Activated gamma-delta T cell (primary cell): ENCODE data around the gene TNKS1BP1.
"Not testable (repeated sequence)": the region's sequence is repeated elsewhere in the genome, so short reads cannot be mapped to it uniquely, and the experiment has no call there.

Experiments
- DNase-seq: peaks from one replicate; lab custom pipeline; 2025; lab: John Stamatoyannopoulos, UW
- total RNA-seq, 2 donors: gene quantifications; one replicate each; lab custom pipeline; 2026; lab: John Stamatoyannopoulos, UW

TNKS1BP1 gene, protein sequence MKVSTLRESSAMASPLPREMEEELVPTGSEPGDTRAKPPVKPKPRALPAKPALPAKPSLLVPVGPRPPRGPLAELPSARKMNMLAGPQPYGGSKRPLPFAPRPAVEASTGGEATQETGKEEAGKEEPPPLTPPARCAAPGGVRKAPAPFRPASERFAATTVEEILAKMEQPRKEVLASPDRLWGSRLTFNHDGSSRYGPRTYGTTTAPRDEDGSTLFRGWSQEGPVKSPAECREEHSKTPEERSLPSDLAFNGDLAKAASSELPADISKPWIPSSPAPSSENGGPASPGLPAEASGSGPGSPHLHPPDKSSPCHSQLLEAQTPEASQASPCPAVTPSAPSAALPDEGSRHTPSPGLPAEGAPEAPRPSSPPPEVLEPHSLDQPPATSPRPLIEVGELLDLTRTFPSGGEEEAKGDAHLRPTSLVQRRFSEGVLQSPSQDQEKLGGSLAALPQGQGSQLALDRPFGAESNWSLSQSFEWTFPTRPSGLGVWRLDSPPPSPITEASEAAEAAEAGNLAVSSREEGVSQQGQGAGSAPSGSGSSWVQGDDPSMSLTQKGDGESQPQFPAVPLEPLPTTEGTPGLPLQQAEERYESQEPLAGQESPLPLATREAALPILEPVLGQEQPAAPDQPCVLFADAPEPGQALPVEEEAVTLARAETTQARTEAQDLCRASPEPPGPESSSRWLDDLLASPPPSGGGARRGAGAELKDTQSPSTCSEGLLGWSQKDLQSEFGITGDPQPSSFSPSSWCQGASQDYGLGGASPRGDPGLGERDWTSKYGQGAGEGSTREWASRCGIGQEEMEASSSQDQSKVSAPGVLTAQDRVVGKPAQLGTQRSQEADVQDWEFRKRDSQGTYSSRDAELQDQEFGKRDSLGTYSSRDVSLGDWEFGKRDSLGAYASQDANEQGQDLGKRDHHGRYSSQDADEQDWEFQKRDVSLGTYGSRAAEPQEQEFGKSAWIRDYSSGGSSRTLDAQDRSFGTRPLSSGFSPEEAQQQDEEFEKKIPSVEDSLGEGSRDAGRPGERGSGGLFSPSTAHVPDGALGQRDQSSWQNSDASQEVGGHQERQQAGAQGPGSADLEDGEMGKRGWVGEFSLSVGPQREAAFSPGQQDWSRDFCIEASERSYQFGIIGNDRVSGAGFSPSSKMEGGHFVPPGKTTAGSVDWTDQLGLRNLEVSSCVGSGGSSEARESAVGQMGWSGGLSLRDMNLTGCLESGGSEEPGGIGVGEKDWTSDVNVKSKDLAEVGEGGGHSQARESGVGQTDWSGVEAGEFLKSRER (N-terminal part only)
- total RNA-seq, result 23.2 to 23.5 reads per million in 2 donors

DNA sequence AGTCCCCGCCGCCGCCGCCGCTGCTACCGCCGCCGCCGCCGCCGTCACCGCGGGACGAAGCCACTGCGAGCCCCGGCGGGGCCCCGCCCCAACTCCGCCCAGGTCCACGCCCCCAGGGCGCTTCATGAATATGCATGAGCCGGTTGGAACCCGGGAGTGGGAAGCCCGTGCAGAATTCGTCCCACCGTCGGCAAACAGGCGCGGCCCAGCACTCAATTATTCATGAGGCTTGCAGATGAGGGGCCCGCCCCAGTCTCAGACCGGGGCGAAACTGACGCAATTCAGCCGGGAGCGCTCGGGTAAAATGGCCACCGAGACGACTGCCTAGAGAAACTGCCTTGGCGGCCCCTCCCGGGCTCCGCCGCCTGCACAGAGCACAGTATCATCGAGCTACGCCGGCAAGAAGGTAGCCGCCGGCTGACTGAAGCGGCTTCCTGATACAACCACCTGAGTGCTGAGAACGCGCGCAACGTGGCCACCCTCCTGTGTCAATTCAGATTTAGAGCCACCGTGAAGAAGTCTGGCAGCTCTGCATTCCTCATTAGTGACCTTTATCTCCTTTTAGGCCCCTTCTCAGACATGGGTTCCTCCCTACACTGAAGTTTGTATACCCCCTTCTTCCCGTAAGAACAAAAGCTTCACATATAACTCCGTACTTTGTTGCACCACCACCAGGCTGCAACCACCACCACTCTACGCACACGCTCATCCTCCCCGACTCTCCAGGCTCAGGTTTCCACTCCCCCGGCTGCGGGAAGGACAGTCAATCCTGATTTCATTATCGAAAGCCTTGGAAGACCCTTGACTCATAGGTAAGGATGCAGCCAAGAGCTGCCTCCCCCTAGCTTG is at the start of gene TNKS1BP1:
Gene TNKS1BP1 (minus strand): TSS at position 67 of the 849 bp plus-strand sequence. CDS start 3,067 bp downstream, outside the sequence.
- DNase-seq, result peak; percentile 75

DNA sequence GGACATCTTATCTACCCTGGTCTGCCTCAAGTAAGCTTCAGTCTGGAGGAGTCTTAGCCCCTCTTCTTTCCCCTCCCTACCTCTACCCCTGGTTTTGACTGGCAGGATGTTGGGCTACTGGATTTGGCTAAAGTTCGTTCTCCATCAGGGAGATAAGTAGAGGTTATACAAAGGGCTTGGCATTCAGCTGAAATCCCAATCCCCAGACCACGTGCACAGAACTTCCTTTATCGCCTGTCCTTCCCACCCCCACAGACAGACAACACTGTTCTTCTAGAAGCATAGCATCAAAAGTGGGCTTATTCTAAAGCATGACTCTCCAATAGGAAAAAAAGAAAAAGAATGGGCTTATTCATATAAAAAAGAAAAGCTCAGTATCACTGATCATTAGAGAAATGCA is 48.4 kb upstream of the TNKS1BP1 start:
- DNase-seq, result no peak

DNA sequence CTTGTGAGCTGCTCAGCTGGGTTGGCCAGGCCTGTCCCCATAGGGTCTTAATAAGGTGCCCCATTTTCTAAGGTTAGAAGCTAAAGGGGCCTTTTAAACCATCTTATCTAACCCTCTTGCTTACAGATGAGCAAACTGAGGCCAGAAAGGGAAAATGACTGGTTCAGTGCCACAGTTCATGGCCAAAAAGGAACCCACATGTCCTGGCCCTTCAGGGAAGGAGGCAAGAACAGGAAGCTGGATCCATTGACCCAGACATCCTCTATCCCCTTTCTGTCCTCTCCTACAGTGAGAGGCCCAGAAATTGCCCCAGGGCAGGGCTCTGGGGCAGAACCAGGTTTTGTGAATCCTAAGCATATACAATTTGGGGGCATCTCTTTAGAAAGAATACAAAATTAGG is 46.2 kb upstream of the TNKS1BP1 start:
- DNase-seq, result no peak

DNA sequence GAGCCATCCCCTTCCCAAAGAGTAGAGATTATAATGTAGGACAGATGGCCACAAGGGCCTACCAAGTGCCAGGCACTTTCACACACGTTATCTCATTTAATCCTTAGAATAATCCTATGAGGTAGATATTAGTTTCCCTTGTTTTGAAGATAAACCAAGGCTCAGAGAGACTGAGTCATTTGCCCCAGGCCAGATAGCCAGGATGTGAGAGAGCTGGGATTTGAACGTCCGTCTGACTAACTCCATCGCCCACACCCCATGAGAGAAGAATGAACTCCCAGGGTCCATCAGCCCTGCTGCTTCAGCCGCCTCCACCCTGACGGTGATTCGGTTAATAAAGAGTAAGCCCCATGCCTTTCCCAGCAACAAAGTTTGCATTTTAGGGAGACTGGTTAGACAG is 45.5 kb upstream of the TNKS1BP1 start:
- no peak for DNase-seq

DNA sequence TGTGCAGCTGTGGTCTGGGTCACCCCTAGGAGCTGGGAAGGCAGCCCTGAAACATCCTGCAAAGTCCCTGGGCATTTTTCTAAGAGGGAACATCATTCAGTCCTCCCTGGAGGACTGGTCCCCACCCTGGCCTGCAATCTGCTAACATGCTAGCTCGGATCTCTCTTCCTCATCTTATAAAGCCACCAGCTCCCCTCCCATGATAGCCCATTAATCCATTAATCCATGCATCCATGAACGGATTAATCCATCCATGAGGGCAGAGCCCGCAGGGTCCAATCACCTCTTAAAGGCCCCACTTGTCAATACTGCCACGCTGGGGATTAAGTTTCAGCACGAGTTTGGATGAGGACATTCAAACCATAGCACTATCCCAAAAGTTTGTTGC is 44.1 kb upstream of the TNKS1BP1 start:
- no peak for DNase-seq

DNA sequence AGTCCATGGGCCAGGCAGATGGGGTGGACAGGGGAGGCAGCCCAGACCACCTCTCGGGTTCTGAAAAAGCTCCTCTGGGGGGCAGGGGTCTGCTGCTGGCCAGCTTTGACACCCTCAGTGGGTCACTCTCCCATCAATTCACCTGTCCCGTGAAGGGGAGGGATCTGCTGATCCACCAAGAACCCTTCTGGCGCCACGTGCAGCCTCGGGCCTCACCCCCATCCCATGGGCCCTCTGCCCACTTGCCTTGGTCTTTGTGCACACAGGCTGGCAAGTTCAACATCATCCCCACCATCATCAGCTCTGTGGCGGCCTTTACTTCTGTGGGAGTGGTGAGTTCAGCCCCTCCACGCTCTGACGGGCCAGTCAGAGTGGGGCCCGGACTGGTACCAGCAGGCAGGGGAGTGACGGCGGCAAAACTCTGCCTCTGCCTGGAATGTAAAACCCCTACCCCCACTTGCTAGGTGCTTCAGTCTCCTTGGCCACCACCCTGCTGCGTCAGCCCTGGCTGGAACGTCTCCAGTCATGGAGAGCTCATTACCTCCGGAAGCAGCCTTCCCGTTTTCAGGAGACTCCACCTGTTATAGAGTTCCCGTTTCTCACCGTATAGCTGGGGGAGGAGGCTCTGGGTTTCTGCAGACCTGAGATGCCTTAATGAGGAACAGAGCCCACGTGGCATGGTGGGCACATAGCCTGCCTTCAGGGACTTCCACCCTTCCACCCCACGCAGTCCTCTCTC is 43.5 kb upstream of the TNKS1BP1 start:
- DNase-seq, result no peak

DNA sequence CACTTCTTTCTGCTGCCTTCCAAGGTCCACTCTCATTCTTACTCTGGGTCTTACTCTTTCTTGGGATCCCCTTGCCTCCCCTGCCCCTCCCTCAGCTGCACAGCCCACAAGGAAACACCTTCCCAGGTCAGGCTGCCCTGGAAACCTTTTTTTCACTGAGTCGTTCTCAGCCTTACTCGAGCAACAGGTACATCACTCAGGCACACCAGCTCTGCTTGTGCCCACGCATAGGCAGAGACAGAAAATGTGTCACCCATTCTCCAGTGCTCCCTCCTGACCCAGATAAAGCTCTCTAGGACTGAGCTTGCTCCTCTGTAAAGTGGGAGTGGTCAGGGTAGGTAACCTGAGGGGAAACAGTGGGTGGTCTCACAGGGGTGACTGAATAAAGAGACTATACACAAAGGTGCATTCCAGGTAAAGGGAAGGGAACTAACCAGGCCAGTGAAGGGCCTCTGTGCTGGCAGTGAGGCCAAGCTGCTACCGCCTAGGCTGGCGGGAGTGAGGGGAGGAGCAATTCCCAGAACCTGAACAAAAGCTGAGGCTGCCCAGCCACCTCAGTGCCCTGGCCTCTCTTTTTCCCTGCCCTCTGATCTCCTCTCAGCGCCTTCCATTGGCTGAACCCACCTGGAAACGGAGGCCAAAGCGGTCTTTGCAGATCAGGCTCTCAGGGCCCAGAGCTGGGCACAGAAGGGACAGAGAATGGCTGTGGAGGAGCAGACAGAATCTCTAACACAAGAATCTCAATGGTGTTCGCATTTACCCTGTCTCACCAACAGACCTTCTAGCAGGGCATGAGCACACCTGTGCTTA is 40.3 kb upstream of the TNKS1BP1 start:
- no peak for DNase-seq

DNA sequence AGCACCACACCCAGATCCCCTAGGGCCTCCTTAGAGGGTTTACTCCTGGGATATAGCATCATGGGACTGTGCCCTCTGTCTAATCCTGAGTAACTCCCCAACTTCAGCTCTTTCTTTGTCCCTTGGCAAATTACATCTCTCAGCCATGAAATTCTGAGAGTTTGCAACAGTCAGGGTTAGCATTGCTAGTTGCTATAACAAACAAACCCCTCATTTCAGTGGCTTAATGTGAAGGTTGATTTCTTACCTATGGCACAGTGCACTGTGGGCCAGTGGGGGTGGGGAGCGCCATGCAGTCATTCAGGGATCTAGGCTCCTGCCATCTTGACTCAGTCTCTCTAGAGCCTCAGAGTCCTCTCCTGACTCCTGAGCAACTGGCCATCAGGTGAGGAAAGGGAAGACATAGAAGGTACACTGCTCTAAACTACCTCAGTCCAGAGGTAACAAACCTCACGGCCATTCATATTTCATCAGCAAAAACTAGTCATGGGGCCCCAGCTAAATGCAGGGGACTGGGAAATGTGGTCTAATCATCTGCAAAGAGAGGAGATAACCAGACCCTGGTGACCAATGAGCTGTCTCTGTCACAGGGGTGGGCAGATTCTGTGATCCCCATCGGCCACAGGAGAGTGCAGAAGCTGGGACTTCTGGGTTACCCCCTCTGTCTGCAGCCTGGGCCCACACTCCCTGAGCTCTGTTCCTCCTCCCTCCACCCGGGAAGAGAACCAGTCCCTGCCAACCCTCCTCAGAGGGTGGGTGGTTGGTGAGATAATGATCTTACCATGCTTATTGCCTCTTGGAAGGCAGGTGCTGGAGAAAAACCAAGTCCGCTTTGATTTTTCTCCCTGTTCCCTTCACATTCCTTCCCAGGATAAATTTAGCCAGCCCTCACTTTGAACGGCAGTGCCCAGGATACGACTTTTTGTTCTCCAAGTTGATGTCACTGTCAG is 38.7 kb upstream of the TNKS1BP1 start:
- DNase-seq, result no peak

DNA sequence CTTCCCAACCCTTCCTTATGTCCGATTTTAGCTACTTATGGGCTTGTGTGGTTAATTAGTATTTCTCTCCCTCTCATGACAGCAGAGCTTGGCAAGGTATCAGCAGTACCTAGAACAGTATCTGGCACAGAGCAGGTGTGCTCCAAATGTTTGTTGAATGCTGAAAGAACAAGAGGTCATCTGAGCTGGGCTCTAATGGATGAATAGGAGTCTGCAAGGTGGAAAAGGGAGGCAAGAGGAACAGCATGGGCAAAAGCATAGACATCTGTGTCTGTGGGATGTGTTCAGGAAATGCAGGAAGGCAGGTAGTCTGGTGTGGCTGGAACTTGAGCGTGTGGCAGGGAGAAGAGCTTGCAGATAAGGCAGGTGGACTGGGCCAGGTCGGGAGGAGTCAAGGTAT is 37.2 kb upstream of the TNKS1BP1 start:
- DNase-seq, result no peak

DNA sequence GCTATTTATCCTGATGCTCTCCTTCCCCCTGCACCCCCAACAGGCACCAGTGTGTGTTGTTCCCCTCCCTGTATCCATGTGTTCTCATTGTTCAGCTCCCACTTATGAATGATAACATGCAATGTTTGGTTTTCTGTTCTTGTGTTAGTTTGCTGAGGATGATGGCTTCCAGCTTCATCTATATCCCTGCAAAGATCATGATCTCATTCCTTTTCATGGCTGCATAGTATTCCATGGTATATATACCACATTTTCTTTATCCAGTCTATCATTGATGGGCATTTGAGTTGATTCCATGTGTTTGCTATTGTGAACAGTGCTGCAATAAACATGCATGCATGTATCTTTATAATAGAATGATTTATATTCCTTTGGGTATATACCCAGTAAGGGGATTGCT is 36.7 kb upstream of the TNKS1BP1 start:
- not testable (repeated sequence) for DNase-seq

DNA sequence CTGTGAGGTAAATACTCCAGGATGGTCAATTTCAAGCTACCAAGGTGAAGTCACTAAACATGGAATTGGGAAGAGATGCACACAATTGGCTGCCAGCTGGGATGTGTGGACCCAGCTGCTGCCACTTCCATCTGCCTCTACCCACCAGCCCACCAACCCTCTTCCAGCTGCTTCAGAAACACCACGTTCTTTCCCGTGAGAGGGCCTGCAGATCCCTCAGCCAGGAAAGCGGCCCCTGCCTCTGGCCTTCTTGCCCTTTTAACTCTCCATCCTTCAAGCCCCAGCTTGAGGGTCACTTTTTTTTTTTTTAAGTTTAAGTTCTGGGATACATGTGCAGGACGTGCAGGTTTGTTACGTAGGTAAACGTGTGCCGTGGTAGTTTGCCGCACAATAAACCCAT is 36.2 kb upstream of the TNKS1BP1 start:
- no peak for DNase-seq

DNA sequence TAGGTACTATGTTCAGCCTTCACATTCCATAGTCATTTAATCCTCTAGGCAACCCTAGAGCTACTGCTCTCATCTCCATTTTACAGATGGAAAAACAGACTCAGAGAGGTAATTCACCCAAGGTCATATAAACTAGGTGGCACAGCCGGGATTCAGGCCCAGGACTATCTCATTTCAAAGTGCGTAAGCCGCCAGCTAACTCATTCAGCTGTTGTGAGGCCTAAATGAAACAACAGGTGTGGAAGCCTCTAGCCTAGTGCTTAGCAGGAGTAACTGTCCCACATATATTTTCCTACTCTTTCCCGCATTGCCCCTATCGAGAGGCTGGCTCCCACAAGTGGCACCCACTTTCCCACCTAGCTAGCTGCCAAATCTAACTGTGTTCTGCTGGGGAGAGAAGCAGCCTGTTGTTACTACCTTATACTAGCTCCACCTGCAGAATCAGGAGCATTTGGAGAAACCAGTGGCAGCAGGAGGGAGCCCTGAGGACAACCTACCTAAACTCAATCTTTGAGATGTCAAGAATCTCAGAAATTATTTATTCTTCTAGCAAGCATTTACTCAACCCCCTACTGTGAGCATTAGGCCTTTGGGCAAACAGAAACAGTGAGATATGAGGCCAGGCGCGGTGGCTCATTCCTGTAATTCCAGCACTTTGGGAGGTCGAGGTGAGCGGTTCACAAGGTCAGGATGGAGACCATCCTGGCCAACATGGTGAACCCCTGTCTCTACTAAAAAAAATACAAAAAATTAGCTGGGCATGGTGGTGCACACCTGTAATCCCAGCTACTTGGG is 35.3 kb upstream of the TNKS1BP1 start:
- DNase-seq, result no peak

DNA sequence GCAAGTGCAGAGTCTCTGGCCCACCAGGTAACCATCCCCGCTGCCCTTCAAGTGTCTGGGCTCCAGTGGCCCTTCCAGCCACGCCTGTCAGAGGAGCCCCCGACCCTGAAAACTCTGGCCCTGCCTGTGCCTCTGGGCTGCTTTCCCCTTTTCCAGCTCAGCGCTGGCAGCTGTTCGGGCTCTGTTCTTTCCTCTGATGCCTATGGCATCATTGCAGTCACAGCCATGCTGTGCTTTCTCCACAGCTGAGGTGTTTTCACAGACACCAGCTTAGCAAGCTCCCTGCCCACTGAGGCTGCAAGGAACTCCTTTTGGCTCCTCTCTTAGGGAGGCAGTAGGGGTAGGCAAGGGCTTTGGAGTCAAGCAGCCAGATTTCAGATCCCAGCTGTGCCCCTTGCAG is 34.6 kb upstream of the TNKS1BP1 start:
- no peak for DNase-seq

DNA sequence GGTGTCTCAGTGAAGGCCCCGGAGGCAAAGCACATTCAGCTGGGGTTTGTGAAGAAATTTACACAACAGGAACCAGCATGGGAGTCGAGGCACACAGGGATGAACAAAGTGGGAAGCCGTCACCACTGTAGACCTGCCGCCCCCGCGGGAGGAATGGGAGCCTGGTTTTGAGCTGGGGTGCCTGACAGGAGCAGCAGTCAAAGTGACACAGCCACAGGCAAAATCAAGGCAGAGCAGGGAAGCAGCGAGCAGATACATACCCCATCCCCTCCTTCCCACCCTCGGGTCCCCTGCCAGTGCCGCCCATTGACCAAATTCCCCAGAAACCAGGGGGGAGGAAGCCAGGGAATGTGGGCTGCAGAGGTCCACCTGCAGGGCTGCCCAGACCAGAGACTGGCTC is 34.2 kb upstream of the TNKS1BP1 start:
- DNase-seq, result no peak

DNA sequence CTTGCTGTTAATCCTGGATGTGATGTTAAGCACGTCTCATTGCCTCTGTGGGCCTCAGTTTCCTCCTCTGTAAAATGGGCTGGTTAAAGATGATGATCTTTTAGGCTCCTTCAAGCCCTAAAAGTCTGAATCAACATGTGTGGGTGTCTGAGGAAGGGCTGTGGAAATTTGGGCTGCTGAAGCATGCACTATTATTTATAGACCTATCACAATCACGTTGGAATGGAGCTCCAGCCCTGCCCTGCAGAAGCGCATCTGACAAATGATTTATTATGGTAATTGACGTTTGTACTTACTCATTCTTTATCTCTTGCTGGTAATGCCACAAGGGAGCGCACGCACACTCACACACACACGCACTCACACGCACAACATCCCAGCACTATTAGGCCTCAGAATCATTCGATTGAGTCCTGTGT is 33.8 kb upstream of the TNKS1BP1 start:
- no peak for DNase-seq

DNA sequence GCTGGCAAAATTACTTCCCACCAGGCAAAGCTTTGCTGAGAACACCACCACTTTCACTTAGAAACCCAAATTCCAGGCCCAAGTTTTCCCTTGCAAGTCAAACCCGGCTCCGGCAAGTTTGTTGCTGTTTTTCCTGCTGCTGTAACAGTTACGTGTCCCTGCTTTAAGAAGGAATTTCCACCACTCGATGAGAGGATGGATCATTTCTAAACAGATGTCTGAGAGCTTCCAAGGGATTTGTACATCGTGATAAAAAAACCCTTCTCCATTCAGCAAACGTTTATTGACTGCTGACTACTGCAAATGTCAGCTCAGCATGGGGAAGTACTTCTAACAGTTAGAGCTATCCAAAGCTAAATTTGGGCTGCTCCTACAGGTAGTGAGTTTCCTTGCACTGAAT is 33.1 kb upstream of the TNKS1BP1 start:
- no peak for DNase-seq

DNA sequence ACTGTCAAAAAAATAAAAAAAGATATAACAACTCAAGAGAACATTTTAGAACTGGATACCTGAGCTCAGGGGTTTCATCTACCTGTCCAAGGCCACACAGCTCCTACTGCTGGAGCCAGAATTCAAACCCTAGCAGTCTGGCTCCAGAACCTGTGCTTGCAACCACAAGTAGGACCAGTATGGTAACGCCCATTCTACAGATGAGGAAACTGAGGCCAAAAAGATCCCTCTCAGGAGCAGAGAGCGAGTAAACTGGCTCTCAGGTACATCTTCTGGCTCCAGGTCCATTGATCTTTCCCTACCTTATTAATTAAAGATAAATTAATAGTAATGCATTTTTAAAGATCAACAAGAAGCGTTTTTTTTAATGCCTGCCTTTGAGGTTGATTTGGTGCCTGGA is 32.6 kb upstream of the TNKS1BP1 start:
- DNase-seq, result no peak

DNA sequence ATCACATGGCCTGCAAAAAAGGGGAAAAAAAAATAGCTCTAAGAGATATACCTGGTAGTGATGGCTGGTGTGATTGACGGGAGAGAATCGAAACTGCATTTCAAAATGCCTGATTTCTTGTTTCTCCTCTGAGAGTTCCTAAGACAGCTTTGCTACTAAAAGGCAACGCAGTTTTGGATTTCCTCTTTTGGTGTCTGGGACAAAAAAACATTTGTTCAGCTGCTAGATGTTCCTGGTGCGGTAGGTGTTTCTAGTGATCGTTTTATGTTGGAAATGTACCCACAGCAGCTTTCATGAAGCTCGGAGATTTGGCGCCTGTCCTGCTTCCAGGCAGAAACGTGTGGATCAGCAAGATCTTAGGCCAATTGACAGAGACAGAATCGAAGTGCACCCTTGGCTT is 31.5 kb upstream of the TNKS1BP1 start:
- DNase-seq, result no peak
